Measurements from ENCODE around the gene KIRREL3.

KIRREL3 gene

DNA sequence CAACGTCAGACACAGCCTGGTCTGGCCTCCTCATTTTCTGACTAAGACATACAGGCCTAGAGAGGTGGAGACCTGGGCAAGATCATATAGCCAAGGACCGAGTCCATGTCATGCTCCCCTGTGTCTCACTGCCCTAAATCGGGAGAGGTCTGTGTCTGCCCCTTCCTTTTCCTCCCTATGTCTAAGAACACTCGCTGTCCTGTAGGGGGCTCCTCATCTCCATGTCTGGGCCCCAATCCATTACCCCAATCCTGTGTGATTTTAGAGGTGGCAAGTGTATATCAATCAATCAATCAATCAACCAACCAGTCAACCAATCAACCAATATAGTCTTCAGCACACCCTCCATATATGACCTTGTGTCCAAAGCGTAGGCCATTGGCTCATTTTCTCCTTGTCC is 125.7 kb downstream of the KIRREL3 start:
- H3K4me3 ChIP-seq (ENCODE audit: low read depth, low read length) = no peak overlapping the region
- TF ChIP-seq, protein P1, sequence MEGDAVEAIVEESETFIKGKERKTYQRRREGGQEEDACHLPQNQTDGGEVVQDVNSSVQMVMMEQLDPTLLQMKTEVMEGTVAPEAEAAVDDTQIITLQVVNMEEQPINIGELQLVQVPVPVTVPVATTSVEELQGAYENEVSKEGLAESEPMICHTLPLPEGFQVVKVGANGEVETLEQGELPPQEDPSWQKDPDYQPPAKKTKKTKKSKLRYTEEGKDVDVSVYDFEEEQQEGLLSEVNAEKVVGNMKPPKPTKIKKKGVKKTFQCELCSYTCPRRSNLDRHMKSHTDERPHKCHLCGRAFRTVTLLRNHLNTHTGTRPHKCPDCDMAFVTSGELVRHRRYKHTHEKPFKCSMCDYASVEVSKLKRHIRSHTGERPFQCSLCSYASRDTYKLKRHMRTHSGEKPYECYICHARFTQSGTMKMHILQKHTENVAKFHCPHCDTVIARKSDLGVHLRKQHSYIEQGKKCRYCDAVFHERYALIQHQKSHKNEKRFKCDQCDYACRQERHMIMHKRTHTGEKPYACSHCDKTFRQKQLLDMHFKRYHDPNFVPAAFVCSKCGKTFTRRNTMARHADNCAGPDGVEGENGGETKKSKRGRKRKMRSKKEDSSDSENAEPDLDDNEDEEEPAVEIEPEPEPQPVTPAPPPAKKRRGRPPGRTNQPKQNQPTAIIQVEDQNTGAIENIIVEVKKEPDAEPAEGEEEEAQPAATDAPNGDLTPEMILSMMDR (IDR thresholded peaks at IDR 0.05; ENCODE audit: low read depth, low read length) = no peak

DNA sequence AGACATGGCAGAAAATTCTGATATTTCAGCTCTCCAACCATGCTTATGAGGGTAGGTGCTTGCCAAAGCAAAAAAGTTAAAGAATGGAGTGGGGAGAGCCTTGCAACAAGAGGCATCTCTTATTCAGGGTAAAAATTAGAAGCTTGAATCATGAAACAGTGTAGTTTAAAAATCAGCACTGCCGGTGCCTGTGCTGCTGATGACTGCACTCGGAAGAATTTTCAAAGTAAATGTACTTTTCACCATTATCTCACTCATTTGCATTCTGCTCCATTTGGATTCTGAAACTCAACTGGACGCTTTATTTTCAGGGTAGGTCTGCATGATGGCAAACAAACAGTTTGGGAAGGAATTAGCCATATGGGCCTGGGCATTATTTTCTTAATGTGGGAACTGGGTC is 126.3 kb downstream of the KIRREL3 start:
- TF ChIP-seq, protein P1 (IDR thresholded peaks at IDR 0.05; ENCODE audit: low read depth, low read length) = no peak
- H3K4me3 ChIP-seq (ENCODE audit: low read depth, low read length) = no peak overlapping the region

DNA sequence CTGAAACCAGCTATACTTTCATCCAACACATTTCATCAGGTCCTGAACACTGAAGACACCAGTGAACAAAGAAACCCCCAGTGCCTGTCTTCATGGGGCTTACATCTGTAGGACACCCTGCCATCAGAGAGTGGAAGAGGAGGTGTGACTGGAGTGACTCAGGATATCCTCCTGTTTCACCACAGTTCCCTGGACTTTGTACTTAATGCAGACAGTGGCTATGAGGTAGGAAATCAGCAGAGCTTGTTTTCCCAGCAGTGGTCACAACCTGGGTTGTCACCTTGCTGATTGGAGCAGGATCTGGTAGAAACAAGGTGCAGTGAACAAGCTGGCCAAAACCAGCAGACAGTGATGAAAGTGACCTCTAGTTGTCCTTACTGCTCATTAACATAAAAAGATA is 128.8 kb downstream of the KIRREL3 start:
- H3K4me3 ChIP-seq (ENCODE audit: low read depth, low read length) = no peak overlapping the region
- TF ChIP-seq, protein P1 (IDR thresholded peaks at IDR 0.05; ENCODE audit: low read depth, low read length) = no peak

DNA sequence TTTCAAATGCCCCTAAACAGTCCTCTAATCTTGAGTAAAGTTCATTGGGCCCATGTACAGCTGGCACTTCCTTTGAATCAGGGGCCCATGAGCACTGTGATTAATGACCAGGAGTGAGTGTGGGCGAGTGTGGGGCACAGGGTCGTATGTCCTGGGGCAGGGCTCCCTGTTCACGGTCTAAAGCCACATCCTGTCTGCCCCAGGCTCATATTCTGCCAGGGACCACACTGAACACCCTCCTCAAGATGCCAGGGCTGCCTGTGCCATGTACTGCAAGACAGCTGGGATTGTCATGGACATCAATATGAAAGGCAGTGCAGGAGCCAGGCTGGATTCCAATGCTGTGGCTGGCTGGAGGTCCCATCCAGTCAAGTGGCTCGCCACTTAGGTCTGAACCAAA is 130.5 kb downstream of the KIRREL3 start:
- TF ChIP-seq, protein P1 (IDR thresholded peaks at IDR 0.05; ENCODE audit: low read depth, low read length) = no peak
- no peak overlapping the region for H3K4me3 ChIP-seq (ENCODE audit: low read depth, low read length)

DNA sequence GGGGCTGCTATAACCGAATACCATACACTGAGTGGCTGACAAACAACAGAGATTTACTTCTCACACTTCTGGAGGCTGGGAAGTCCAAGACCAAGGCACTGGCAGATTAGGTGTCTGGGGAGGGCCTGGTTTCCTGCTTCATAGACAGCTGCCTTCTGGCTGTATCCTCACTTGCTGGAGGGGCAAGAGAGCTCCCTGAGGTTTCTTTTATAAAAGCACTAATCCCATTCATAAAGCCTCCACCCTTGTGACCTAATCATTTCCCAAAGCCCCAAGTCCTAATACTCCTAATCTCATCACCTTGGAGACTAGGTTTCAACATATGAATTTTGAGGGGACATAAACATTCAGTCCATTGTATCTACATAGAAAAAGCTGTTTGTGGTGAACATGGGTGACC is 131.8 kb downstream of the KIRREL3 start:
- H3K4me3 ChIP-seq (ENCODE audit: low read depth, low read length) = no peak overlapping the region
- TF ChIP-seq, protein P1 (IDR thresholded peaks at IDR 0.05; ENCODE audit: low read depth, low read length) = no peak

DNA sequence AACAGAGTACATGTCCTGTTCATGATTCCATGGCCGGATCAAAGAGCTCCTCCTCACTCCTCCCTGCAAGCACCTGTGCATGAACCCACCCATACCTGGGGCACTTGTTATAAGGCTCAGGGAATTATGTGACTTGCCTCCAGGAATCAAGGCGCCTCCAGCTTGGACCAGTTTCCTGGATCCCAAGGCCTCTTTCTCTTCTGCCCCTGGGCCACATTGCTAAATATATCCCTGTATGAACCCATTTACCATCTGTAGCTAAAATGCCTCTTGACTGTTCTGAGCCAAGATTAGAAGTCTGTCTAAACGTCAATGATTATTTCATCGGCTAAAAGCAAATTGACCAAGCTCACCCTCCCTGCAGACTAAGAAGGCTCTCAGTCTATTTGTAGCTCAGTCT is 135.6 kb downstream of the KIRREL3 start:
- TF ChIP-seq, protein P1 (IDR thresholded peaks at IDR 0.05; ENCODE audit: low read depth, low read length) = no peak
- no peak overlapping the region for H3K4me3 ChIP-seq (ENCODE audit: low read depth, low read length)

DNA sequence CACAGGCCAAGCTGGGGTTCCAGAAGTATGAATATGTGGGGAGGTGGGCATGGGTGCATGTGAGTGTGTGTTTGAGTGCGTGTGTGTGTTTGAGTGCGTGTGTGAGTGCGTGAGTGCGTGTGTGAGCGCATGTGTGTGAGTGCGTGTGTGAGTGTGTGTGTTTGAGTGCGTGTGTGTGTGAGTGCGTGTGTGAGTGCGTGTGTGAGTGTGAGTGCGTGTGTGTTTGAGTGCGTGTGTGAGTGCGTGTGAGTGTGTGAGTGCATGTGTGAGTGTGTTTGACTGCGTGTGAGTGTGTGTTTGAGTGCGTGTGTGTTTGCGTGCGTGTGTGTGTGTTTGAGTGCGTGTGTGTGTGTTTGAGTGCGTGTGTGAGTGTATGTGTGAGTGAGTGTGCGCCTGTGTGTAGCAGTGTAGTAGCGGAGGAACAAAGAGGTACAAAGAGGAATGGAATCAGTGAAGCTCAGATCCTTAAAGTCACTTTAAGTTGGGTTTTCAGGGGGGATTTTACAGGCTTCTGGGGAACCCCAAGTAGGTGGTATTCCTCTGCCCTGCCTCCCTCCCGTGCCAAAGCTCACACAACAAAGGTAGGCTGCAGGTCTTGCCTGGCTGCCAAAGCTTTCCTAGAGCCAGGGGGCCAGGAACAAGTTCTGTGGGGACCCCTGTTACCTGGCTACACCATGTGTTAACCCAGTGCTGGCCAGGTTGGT is 137.1 kb downstream of the KIRREL3 start:
- H3K4me3 ChIP-seq (ENCODE audit: low read depth, low read length) = no peak overlapping the region
- TF ChIP-seq, protein P1 (IDR thresholded peaks at IDR 0.05; ENCODE audit: low read depth, low read length) = no peak

Data from WI38 (cell line).